GM23248 (cell line): Measurements from ENCODE around the gene GALT. TPM values are rescaled to one million over a fixed set of nuclear protein-coding genes. Genes with fewer than 3 reads are reported as not detected.

ENCODE experiments used
- DNase-seq: peaks from one replicate; pipeline ENCODE4 v3.0.0-alpha.2; 2015
- H2AFZ ChIP-seq: fragments of 200-600 bp; sonication (generic); 2 replicates; pipeline ENCODE4 v1.6.1; 2016; ENCODE audit warnings: antibody characterized with exemption
- H3F3A ChIP-seq: fragments of 200-600 bp; sonication (generic); 2 replicates; pipeline ENCODE4 v1.6.1; 2016; ENCODE audit warnings: mild to moderate bottlenecking, antibody characterized with exemption, mixed run types; ENCODE audit not compliant: insufficient read depth
- H3K27ac ChIP-seq: fragments of 200-600 bp; sonication (generic); 2 replicates; pipeline ENCODE4 v1.5.1; 2016; ENCODE audit warnings: mild to moderate bottlenecking
- H3K27me3 ChIP-seq: fragments of 200-600 bp; sonication (generic); replicated peaks from 2 replicates; pipeline ENCODE4 v1.6.1; 2016; ENCODE audit warnings: mild to moderate bottlenecking; ENCODE audit not compliant: insufficient read depth
- H3K36me3 ChIP-seq: fragments of 200-600 bp; sonication (generic); 2 replicates; pipeline ENCODE4 v1.6.1; 2016; ENCODE audit warnings: low read depth, mild to moderate bottlenecking
- H3K4me1 ChIP-seq: fragments of 200-600 bp; sonication (generic); 2 replicates; pipeline ENCODE4 v1.6.1; 2016; ENCODE audit warnings: mild to moderate bottlenecking; ENCODE audit not compliant: insufficient read depth
- H3K4me2 ChIP-seq: fragments of 200-600 bp; sonication (generic); one replicate; pipeline ENCODE4 v1.6.1; 2016; ENCODE audit warnings: mild to moderate bottlenecking; ENCODE audit not compliant: unreplicated experiment
- H3K4me3 ChIP-seq: fragments of 200-600 bp; sonication (generic); 2 replicates; pipeline ENCODE4 v1.5.1; 2016; ENCODE audit warnings: mild to moderate bottlenecking
- H3K79me2 ChIP-seq: fragments of 200-600 bp; sonication (generic); 2 replicates; pipeline ENCODE4 v1.6.1; 2016; ENCODE audit warnings: mild to moderate bottlenecking; ENCODE audit not compliant: insufficient read depth
- H3K9ac ChIP-seq: fragments of 200-600 bp; sonication (generic); 2 replicates; pipeline ENCODE4 v1.6.1; 2016; ENCODE audit warnings: mild to moderate bottlenecking
- H3K9me2 ChIP-seq: fragments of 200-600 bp; sonication (generic); 2 replicates; pipeline ENCODE4 v1.6.1; 2016; ENCODE audit warnings: mixed run types, mild to moderate bottlenecking, moderate library complexity; ENCODE audit not compliant: insufficient read depth
- H3K9me3 ChIP-seq: fragments of 200-600 bp; sonication (generic); one replicate; pipeline ENCODE4 v1.6.1; 2017; ENCODE audit warnings: low read depth
- H4K20me1 ChIP-seq: fragments of 200-600 bp; sonication (generic); 2 replicates; pipeline ENCODE4 v1.6.0; 2016; ENCODE audit not compliant: insufficient read depth
- EZH2 ChIP-seq: fragments of 200-600 bp; sonication (generic); IDR thresholded peaks from 2 replicates; pipeline ENCODE4 v1.6.1; 2018; ENCODE audit warnings: antibody characterized with exemption, mild to moderate bottlenecking; ENCODE audit not compliant: insufficient read depth, poor library complexity, severe bottlenecking
- EZH2phosphoT487 ChIP-seq: fragments of 200-600 bp; sonication (generic); IDR thresholded peaks from 2 replicates; pipeline ENCODE4 v1.6.1; 2018; ENCODE audit warnings: antibody characterized with exemption, moderate library complexity, mild to moderate bottlenecking, low read depth; ENCODE audit not compliant: insufficient read depth
- WGBS, 2 experiments: methylation state at CpG; one replicate each; pipeline ENCODE4 v1.1.6; 2015 to 2017; ENCODE audit warnings: low lambda C conversion rate in 2 of 2, low coverage in 1 of 2; ENCODE audit errors: missing lambda C conversion rate in 2 of 2; 5-methylcytosine and 5-hydroxymethylcytosine counted together
- in situ Hi-C: fragments of 300-500 bp; cut with MboI; formaldehyde crosslinking; loops from 2 replicates; pipeline ENCODE4 v1.15.0; 2020
- polyA plus RNA-seq: library from polyadenylated mRNA; unstranded; fragments of >200 nt; fragmentation: Nextera tagmentation; extraction: Ambion mirVana; gene quantifications from 2 replicates; pipeline ENCODE4 v1.2.1, GENCODE V29; 2016
- total RNA-seq: library from RNA; depleted of rRNA; stranded (reverse); fragments of >200 nt; shearing (Covaris generic); gene quantifications from 2 replicates; pipeline ENCODE4 v1.2.3, GENCODE V29; 2014

The GALT gene
- total and polyA plus RNA-seq, 2 experiments from 2014 or later: 25.5 to 29.1 TPM

GRCh38 chr9:34612788-34613390 is 33.6 kb upstream of the GALT start:
- no peaks in the 10 kb centered on the region for H3K27me3 ChIP-seq
- peak overlapping the region; percentile 93 for H2AFZ ChIP-seq
- no peaks in the 10 kb centered on the region for H3K9me2 ChIP-seq
- in situ Hi-C loops: loop anchor here (25.0 kb wide), 1 partner anchor 101 kb away; the partner anchor contains the start of gene ENHO
- no peaks in the 10 kb centered on the region for H3K9me3 ChIP-seq
- 1 to 2% methylated on average over 15 of the region's 15 CpGs for WGBS, 2 experiments
- peak; percentile 90 for DNase-seq
- peaks cover 16% of the 10 kb centered on the region for H3K79me2 ChIP-seq
- peaks cover 9% of the 10 kb centered on the region; the same call in 1 of the 2 replicates for H3K4me1 ChIP-seq
- no peaks in the 10 kb centered on the region for H4K20me1 ChIP-seq
- H3K27ac ChIP-seq: peak overlapping the region; percentile 41
- H3K36me3 ChIP-seq: peaks cover 9% of the 10 kb centered on the region; the same call in 1 of the 2 replicates
- peak overlapping the region; percentile 78 for H3K4me2 ChIP-seq
- H3K9ac ChIP-seq: peak overlapping the region; percentile 94
- TF ChIP-seq EZH2phosphoT487 (no peak), EZH2 (no peak)
- peaks cover 14% of the 10 kb centered on the region; the same call in 1 of the 2 replicates for H3F3A ChIP-seq
- peak overlapping the region; percentile 94 for H3K4me3 ChIP-seq

GRCh38 chr9:34615132-34615531 is 31.3 kb upstream of the GALT start:
- Histone ChIP-seq H3F3A (peaks cover 14% of the 10 kb centered on the region; the same call in 1 of the 2 replicates), H3K4me3 (no peak overlapping the region), H3K27me3 (no peaks in the 10 kb centered on the region), H3K9me3 (no peaks in the 10 kb centered on the region), H4K20me1 (no peaks in the 10 kb centered on the region), H3K27ac (no peak overlapping the region), H3K4me1 (peaks cover 17% of the 10 kb centered on the region), H3K4me2 (no peak overlapping the region), H3K79me2 (peaks cover 35% of the 10 kb centered on the region), H2AFZ (no peak overlapping the region), H3K36me3 (peaks cover 9% of the 10 kb centered on the region; the same call in 1 of the 2 replicates), H3K9ac (no peak overlapping the region), H3K9me2 (no peaks in the 10 kb centered on the region)
- in situ Hi-C loops: loop anchor here (25.0 kb wide), 1 partner anchor 103 kb away; the partner anchor contains the start of gene ENHO
- TF ChIP-seq EZH2: no peak
- TF ChIP-seq EZH2phosphoT487: no peak
- WGBS, 2 experiments: 96 to 100% methylated on average over 2 of the region's 2 CpGs
- DNase-seq: no peak

- H3K4me3 ChIP-seq: peak within 1 kb of the TSS; percentile 91
- peak; percentile 100 for DNase-seq
- peak within 1 kb of the TSS; percentile 89 for H3K9ac ChIP-seq
- TF ChIP-seq EZH2 (no peak), EZH2phosphoT487 (no peak)
- in situ Hi-C loops: loop anchor here (25.0 kb wide), 1 partner anchor 108 kb away; the partner anchor contains the start of gene ENHO
- no peaks in the 10 kb centered on the region for H3F3A ChIP-seq
- peak within 1 kb of the TSS; percentile 98 for H2AFZ ChIP-seq
- peaks cover 9% of the 10 kb centered on the region; the same call in 1 of the 2 replicates for H3K36me3 ChIP-seq
- 2% methylated on average over 38 to 41 of the region's 43 CpGs for WGBS, 2 experiments
- H3K27ac ChIP-seq: peak within 1 kb of the TSS; percentile 26
- H3K4me2 ChIP-seq: peak within 1 kb of the TSS; percentile 93
- peaks cover 8% of the 10 kb centered on the region for H3K4me1 ChIP-seq
- H4K20me1 ChIP-seq: no peaks in the 10 kb centered on the region
- H3K79me2 ChIP-seq: peaks cover 21% of the 10 kb centered on the region
- peaks cover 18% of the 10 kb centered on the region for H3K27me3 ChIP-seq
- H3K9me2 ChIP-seq: no peaks in the 10 kb centered on the region
- no peaks in the 10 kb centered on the region for H3K9me3 ChIP-seq
Measured at GRCh38 chr9:34620061-34620994, 26.1 kb upstream of the GALT start, which contains the start of gene DCTN3. Gene DCTN3, minus strand, starts transcription at chr9:34620495. Its CDS starts 31 bp downstream, at chr9:34620464.
